Measurements from ENCODE around the gene STYXL2. TPM values are rescaled to one million over a fixed set of nuclear protein-coding genes. Genes with fewer than 3 reads are reported as not detected.

The STYXL2 gene
- total and polyA plus RNA-seq, 2 of the 8 experiments (the other 6 are each of a cell fraction or from before 2014, with no cell fraction given): 0.09 to 0.22 TPM

DNA sequence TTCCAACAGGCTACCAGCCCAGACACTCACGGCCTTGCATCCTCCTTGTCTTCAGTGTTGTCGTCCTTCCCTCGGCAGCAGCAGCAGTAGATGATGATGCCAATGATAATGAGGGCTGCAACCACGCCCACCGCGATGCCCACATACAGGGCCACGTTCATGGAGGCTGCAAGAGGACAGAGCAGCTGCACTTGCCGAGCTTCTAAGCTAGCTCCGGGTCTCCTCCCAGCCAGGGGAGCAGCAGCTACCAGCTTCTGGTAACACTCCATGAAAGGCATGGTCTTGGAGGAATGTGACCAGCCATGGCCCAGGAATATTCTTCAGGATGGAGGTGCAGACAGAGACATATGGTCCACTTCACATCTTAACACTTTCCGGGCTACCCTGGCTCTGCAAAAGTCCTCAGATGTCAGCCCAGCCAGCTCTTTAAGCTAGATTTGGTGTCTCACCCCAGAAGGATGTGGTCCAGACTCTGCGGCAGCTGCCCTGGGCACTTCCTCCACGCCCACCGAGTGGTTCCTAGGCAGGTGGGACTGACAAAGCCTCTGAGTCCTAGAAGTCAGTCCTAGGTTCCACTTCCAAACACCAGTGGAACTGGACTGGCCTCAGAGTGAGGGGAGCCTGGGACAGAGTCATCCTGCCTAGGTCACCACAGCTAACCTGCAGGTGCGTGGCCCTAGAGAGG lies 38.8 kb upstream of the STYXL2 start:
- Histone ChIP-seq H3K79me2 (ENCODE audit: control insufficient read depth in 1 of 2, insufficient read depth in 2 of 2, low read length in 2 of 2) (no peaks in the 10 kb centered on the region), H3K23me2 (ENCODE audit: low read depth, low read length) (peaks cover 8% of the 10 kb centered on the region), H2BK5ac (ENCODE audit: low read depth, low read length) (no peak overlapping the region), H3K9me3 (ENCODE audit: insufficient read depth in 2 of 2, low read depth in 1 of 2, low read length in 1 of 2) (no peaks in the 10 kb centered on the region), H2BK20ac (ENCODE audit: low read length) (no peak overlapping the region), H4K20me1 (replicated peaks in 1 of 2; ENCODE audit: control insufficient read depth in 1 of 2, insufficient read depth in 2 of 2, low read length in 2 of 2) (peaks cover 0 to 7% of the 10 kb centered on the region in 2 experiments), H3K27me3 (replicated peaks in 1 of 4; ENCODE audit: control insufficient read depth in 3 of 4, extremely low read depth in 1 of 4, insufficient read depth in 3 of 4, low read length in 3 of 4) (no peaks in the 10 kb centered on the region), H3K23ac (ENCODE audit: insufficient read length) (no peak overlapping the region), H3K36me3 (ENCODE audit: control insufficient read depth in 2 of 4, insufficient read depth in 4 of 4, low read length in 3 of 4) (no peaks in the 10 kb centered on the region), H4K91ac (replicated peaks; ENCODE audit: insufficient read length, low read length) (no peak overlapping the region), H3K79me1 (ENCODE audit: low read depth, low read length) (no peaks in the 10 kb centered on the region), H3K4ac (replicated peaks; ENCODE audit: insufficient read length, low read depth, low read length) (no peak overlapping the region), H3K14ac (ENCODE audit: insufficient read length) (no peak overlapping the region), H2BK12ac (ENCODE audit: low read depth, low read length) (no peak overlapping the region), H2AK5ac (ENCODE audit: low read depth, low read length) (no peak overlapping the region), H3K27ac (ENCODE audit: low read depth, low read length) (no peak overlapping the region), H4K8ac (ENCODE audit: extremely low read depth, insufficient read depth, low read length) (no peak overlapping the region), H3K4me2 (ENCODE audit: insufficient read depth in 1 of 2, low read depth in 2 of 2, low read length in 2 of 2) (no peak overlapping the region), H3K56ac (replicated peaks; ENCODE audit: insufficient read length, low read depth, low read length) (no peak overlapping the region), H2AFZ (ENCODE audit: low read length) (no peak overlapping the region), H4K5ac (ENCODE audit: insufficient read length, low read depth, low read length) (no peak overlapping the region), H3K18ac (ENCODE audit: extremely low read depth, low read length) (no peak overlapping the region), H3K9ac (replicated peaks in 1 of 4; ENCODE audit: extremely low read depth in 1 of 4, low read depth in 3 of 4, low read length in 3 of 4) (no peak overlapping the region), H3K4me3 (ENCODE audit: extremely low read depth in 1 of 4, insufficient read depth in 2 of 4, low read depth in 3 of 4, low read length in 4 of 4) (no peak overlapping the region), H2BK15ac (ENCODE audit: low read length) (no peak overlapping the region), H3K4me1 (replicated peaks in 1 of 4; ENCODE audit: control insufficient read depth in 3 of 4, insufficient read depth in 4 of 4, low read length in 3 of 4) (peaks cover 0 to 8% (median 2%) of the 10 kb centered on the region in 4 experiments; a peak in 4 of 7 replicates), H2BK120ac (replicated peaks; ENCODE audit: low read depth, low read length) (no peak overlapping the region)
- POLR2A ChIA-PET (ENCODE audit: partially characterized antibody): no interaction called here
- no peak for TF ChIP-seq TCF12 (IDR thresholded peaks at IDR 0.05; ENCODE audit: low read depth, low read length)
- TF ChIP-seq POLR2AphosphoS5 (IDR thresholded peaks at IDR 0.05; ENCODE audit: low read depth, low read length): no peak
- no peak for TF ChIP-seq CEBPB (IDR thresholded peaks at IDR 0.05; ENCODE audit: low read depth, low read length)
- no peak for TF ChIP-seq PHF8 (conservative IDR thresholded peaks at IDR 0.05; ENCODE audit: low read depth, low read length)
- no peak for TF ChIP-seq SP4 (IDR thresholded peaks at IDR 0.05; ENCODE audit: low read length)
- TF ChIP-seq RFX5 (IDR thresholded peaks at IDR 0.05; ENCODE audit: borderline replicate concordance, low read depth, low read length): no peak
- TF ChIP-seq SAP30 (IDR thresholded peaks at IDR 0.05; ENCODE audit: insufficient read depth, insufficient replicate concordance, low read length): no peak
- TF ChIP-seq, protein P1, sequence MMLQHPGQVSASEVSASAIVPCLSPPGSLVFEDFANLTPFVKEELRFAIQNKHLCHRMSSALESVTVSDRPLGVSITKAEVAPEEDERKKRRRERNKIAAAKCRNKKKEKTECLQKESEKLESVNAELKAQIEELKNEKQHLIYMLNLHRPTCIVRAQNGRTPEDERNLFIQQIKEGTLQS (IDR thresholded peaks at IDR 0.05; ENCODE audit: insufficient read depth, low read depth, low read length): no peak
- TF ChIP-seq CBX5 (IDR thresholded peaks at IDR 0.05; ENCODE audit: low read depth, low read length): no peak
- no peak for TF ChIP-seq CREB1 (IDR thresholded peaks at IDR 0.05)
- no peak for TF ChIP-seq NANOG (IDR thresholded peaks at IDR 0.05; ENCODE audit: insufficient read depth, low read depth, low read length, poor library complexity, severe bottlenecking)
- TF ChIP-seq POLR2A (IDR thresholded peaks at IDR 0.05; ENCODE audit: control extremely low read depth in 1 of 2, low read depth in 2 of 2, low read length in 2 of 2): no peak
- 85% methylated on average over 14 of the region's 14 CpGs; no CpG with 5 or more reads in 1 of the 2 experiments for WGBS, 2 experiments (ENCODE audit: extremely low coverage in 1 of 2, insufficient coverage in 1 of 2, insufficient read length in 1 of 2, insufficient replicate concordance in 2 of 2, low coverage in 1 of 2, low lambda C conversion rate in 2 of 2, missing lambda C conversion rate in 1 of 2)
- CTCF ChIA-PET (ENCODE audit: partially characterized antibody): interaction anchor here (0.5 to 18.6 kb wide), 9 partner anchors 36 to 622 kb away, joined by 3 to 874 read pairs (median 6); partner anchors contain the start of gene MAEL
- DNase-seq (ENCODE audit: low read depth in 1 of 2, low spot score in 2 of 2): no peak
- FAIRE-seq: no peak
